Adipose tissue (tissue), 3 donors: Measurements from ENCODE around the gene PRORP. TPM values are rescaled to one million over a fixed set of nuclear protein-coding genes. Genes with fewer than 3 reads are reported as not detected.

ENCODE experiments used
- H3K27ac ChIP-seq: one replicate; pipeline ENCODE4 v1.5.1; 2013; ENCODE audit warnings: low read depth, low read length
- WGBS, 3 donors: extraction: QIAGEN DNeasy Blood & Tissue Kit; methylation state at CpG; one replicate each; pipeline ENCODE4 v1.1.7; 2013; 5-methylcytosine and 5-hydroxymethylcytosine counted together
- polyA plus RNA-seq, 3 donors: library from polyadenylated mRNA; stranded (reverse); fragments of 200-250 nt; gene quantifications; one replicate each; pipeline ENCODE4 v1.2.3, GENCODE V29; 2013
- donor health status: healthy with polysubstance abuse.
- donor health status: Bipolar disorder and iron deficiency.
- donor health status: healthy.

Gene PRORP
- polyA plus RNA-seq, 3 donors = 7.2 to 14.5 (median 8.4) TPM

DNA sequence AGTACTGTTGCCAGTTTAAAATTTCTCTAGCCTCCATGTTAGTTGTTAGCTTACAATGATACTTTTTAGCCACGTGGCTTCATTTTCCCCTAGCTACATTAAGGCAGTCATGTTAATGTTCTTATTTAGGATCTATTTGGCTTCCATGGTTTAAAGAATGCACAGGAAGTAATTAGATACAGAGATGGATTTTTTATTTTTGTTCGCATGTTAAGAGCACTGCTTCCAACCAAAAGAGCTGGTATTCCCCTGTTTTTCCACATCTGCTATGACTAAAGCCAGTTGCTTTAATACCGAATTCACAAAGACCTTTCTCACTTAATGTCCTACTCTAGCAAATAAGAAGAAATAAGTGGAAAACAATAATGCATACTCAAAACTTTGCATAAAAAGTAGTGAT lies 45.1 kb downstream of the PRORP start:
- no peak overlapping the region for H3K27ac ChIP-seq
- 84 to 92% (median 90%) methylated on average over 3 of the region's 3 CpGs for WGBS, 3 donors

Other genes starting within 250 kb of the PRORP start
- 10 to 100 TPM in 2 of 3 donors, 1 to 10 TPM in 1; 5.9 to 27.2 (median 24.3) TPM for gene BAZ1A, start 247.2 kb upstream of the PRORP start, polyA plus RNA-seq
- gene SRP54, start 139.6 kb upstream of the PRORP start, polyA plus RNA-seq = 10 to 100 TPM; 23.0 to 32.1 (median 29.5) TPM
- gene FAM177A1, start 76.3 kb upstream of the PRORP start, polyA plus RNA-seq = 10 to 100 TPM; 29.8 to 54.8 (median 40.0) TPM
- 10 to 100 TPM in 2 of 3 donors, 1 to 10 TPM in 1; 8.4 to 34.0 (median 22.4) TPM for gene PPP2R3C, start 562 bp upstream of the PRORP start, polyA plus RNA-seq
- 100 to 1,000 TPM in 2 of 3 donors, 10 to 100 TPM in 1; 92.3 to 191 (median 173) TPM for gene PSMA6, start 169.8 kb downstream of the PRORP start, polyA plus RNA-seq